ENCODE measurements around the gene ZBTB20. TPM values are rescaled to one million over a fixed set of nuclear protein-coding genes. Genes with fewer than 3 reads are reported as not detected.

ZBTB20 gene
- total and polyA plus RNA-seq, 5 experiments from 2014 or later: 16.5 to 50.8 (median 22.0) TPM

DNA sequence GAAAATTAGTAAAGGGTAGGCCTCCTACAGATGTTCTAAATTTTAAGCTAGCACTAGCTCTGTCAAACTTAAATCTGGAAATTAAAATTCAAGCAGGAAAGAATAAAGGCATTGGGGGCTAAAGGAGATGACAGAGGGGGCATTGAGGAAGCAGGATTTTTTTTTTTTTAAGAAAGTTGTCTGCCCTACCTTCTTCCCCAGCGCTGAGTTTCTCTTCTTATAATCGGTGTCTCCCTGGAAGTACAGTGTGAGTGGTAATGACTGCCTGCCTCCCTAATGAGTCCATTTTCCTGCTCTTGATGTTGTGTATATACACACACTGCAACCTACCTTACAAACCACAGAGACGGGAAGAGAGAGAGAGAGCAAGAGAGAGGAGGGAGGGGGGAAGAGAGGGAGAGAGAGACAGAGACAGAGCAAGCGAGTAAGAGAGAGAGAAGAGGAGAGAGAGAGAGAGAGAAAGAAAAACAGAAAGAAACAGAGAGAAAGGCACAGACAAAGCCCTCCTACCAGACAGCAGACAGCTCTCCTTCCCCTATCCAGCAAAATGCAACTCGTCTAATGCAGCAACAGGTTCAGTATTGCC, 47.0 kb downstream of the ZBTB20 start:
- peak; percentile 87 to 90 for ATAC-seq
- Mint-ChIP-seq H3K4me1 (peaks cover 20 to 71% (median 40%) of the 10 kb centered on the region in 4 donors), H3K27ac (peak overlapping the region; percentile 85 to 98 (median 92))

DNA sequence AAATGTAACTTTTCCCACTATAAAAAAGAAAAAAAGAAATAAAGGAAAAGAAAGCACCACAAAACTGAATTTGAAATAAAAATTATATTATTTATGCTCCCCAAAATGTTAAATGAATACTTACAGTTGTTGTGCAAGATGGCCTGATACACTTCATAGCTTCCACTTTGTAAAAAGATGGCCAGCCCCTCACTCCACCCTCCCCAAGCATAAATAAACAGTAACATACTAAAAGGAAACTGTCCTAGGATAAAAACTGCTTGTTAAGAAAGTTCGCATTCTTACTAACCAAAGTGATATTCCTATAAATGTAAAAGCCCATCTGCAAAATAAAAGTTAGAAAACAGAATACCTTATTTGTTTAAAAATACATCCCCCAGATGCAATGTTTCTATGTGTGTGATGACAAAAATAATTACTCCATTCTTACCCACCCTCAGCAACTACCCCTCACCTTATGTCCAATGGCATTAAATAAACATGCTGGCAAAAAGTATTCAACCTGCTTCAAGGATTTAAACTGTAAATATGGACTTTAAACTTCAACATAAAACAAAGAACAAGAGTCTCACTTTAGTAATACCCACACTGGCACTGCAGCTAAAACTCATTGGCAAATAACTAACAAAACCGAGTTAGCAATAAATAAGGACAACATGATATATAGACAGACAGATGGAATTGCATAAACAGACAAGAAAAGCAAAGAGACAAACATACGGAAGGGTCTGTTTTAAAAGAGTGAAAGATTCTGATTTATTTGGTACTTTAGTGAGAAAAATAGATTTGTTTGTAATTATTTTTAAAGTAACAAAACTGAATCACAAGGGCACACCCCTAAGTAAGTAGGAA, 47.7 kb downstream of the ZBTB20 start:
- Mint-ChIP-seq H3K36me3 (peaks cover 9 to 15% (median 9%) of the 10 kb centered on the region in 3 donors), H3K27me3 (no peaks in the 10 kb centered on the region), H3K27ac (peak overlapping the region; percentile 85 to 98 (median 92)), H3K4me1 (peaks cover 20 to 71% (median 41%) of the 10 kb centered on the region in 4 donors), H3K4me3 (peak overlapping the region; percentile 83 to 95 (median 90)), H3K9me3 (peaks cover 0 to 9% (median 4%) of the 10 kb centered on the region in 9 donors)
- ATAC-seq (no peak), DNase-seq (no peak)
- POLR2A ChIA-PET: interaction anchor here (0.8 to 5.1 kb wide), 4 partner anchors 8 to 66 kb away, joined by 3 to 61 read pairs (median 6); partner anchors contain the start of gene ZBTB20

More for the DNA sequence above, 47.0 kb downstream of the ZBTB20 start:
- Mint-ChIP-seq H3K4me3 (peak overlapping the region; percentile 83 to 95 (median 90)), H3K9me3 (peaks cover 0 to 10% (median 7%) of the 10 kb centered on the region in 9 donors), H3K36me3 (peaks cover 9 to 21% (median 12%) of the 10 kb centered on the region in 3 donors), H3K27me3 (no peaks in the 10 kb centered on the region)
- POLR2A ChIA-PET: interaction anchor here (0.8 to 5.1 kb wide), 6 partner anchors 8 to 65 kb away, joined by 3 to 61 read pairs (median 5); partner anchors contain the start of gene ZBTB20
- peak in 8 of 10 donors; percentile 11 to 67 (median 48) for DNase-seq

DNA sequence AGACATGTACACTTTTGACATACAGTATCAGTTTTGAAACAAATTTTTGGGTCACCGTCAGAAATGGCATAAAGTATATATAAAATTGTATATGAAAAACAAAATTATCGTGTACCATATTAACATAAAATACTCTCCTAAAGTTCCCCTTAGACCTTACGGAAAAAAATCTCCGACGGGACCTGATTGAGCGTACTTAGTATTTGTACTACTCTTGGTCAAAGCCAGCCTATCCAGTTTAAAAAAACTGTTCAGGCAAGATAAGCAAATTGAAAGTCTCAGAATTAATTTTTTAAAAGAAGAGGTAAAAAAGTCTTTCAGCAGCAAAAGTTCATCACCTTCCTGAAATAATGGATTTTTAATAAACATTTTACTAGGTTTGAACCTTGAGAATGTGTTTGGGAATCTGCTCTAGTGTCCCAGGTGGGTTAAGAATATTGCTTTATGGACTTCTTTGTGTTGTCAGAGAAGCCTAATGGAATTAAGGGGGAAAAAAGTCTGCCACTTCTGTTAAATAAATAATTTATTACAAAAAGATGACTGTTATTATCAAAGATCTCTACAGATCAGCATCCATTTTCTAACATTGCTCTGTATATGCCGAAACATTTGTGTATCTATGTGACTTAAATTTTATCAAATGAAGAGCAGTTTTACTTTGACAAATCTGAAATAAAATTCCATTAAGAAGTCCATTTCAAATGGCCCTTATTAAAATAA, 48.6 kb downstream of the ZBTB20 start:
- Mint-ChIP-seq H3K9me3 (peaks cover 0 to 2% (median 0%) of the 10 kb centered on the region in 9 donors), H3K27me3 (no peaks in the 10 kb centered on the region), H3K36me3 (peaks cover 2 to 7% (median 3%) of the 10 kb centered on the region in 3 donors), H3K4me3 (peak overlapping the region in 8 of 10 donors; percentile 5 to 95 (median 85)), H3K4me1 (peaks cover 19 to 74% (median 46%) of the 10 kb centered on the region in 4 donors), H3K27ac (peak overlapping the region in 7 of 10 donors; percentile 1 to 96 (median 52))
- DNase-seq (no peak), ATAC-seq (no peak)
- POLR2A ChIA-PET: interaction anchor here (1.2 to 5.1 kb wide), 2 partner anchors 49 to 66 kb away, joined by 6 to 61 read pairs; partner anchors contain the start of gene ZBTB20

DNA sequence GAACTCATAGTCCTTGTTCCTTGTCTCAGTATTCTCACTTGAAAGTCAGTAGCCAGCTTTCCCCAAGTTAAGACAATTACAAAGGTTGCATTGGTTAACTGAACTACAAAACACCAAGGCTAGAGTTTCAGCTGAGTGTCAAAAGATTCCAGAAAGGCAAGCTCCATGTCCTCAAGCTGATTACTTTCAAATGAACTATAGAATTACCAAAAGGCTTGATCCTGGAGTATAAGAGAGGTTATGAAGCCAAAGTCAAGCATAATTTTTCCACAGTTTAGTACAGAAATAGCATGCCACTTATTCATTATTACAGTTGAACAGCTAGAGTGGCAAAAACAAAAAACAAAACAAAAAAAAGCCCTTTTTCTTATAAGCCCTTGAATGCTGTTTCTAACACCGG, 51.9 kb downstream of the ZBTB20 start:
- POLR2A ChIA-PET: interaction anchor here (1.0 to 1.1 kb wide), 2 partner anchors 52 to 689 kb away, joined by 3 read pairs; no protein-coding TSS in a partner anchor
- Mint-ChIP-seq H3K36me3 (no peaks in the 10 kb centered on the region), H3K4me1 (peaks cover 13 to 67% (median 46%) of the 10 kb centered on the region in 4 donors), H3K9me3 (no peaks in the 10 kb centered on the region), H3K27me3 (no peaks in the 10 kb centered on the region), H3K27ac (peak overlapping the region in 6 of 10 donors; percentile 8 to 69 (median 41)), H3K4me3 (no peak overlapping the region)
- DNase-seq (no peak), ATAC-seq (no peak)

- DNase-seq: peak; percentile 35 to 72 (median 54)
- POLR2A ChIA-PET: interaction anchor here (1.0 to 1.1 kb wide), 2 partner anchors 8 to 692 kb away, joined by 5 to 6 read pairs; no protein-coding TSS in a partner anchor
- Mint-ChIP-seq H3K9me3 (no peaks in the 10 kb centered on the region), H3K27ac (peak overlapping the region in 4 of 10 donors; percentile 31 to 44 (median 36)), H3K27me3 (no peaks in the 10 kb centered on the region), H3K4me3 (no peak overlapping the region), H3K4me1 (peaks cover 9 to 47% (median 36%) of the 10 kb centered on the region in 4 donors), H3K36me3 (peaks cover 0 to 2% (median 0%) of the 10 kb centered on the region in 3 donors)
- peak; percentile 50 to 56 for ATAC-seq
These were observed 54.8 kb downstream of the ZBTB20 start for GRCh38 chr3:115092220-115092791.

- POLR2A ChIA-PET: no interaction called here
- ATAC-seq (no peak), DNase-seq (no peak)
- Mint-ChIP-seq H3K4me3 (no peak overlapping the region), H3K36me3 (peaks cover 0 to 5% (median 0%) of the 10 kb centered on the region in 3 donors), H3K9me3 (no peaks in the 10 kb centered on the region), H3K27ac (no peak overlapping the region), H3K4me1 (peaks cover 10 to 54% (median 40%) of the 10 kb centered on the region in 4 donors), H3K27me3 (no peaks in the 10 kb centered on the region)
These were observed 56.4 kb downstream of the ZBTB20 start for GRCh38 chr3:115090712-115091111.

GRCh38 chr3:115089481-115089880, 57.6 kb downstream of the ZBTB20 start:
- Mint-ChIP-seq H3K27me3 (no peaks in the 10 kb centered on the region), H3K36me3 (peaks cover 0 to 12% (median 6%) of the 10 kb centered on the region in 3 donors), H3K9me3 (no peaks in the 10 kb centered on the region), H3K27ac (no peak overlapping the region), H3K4me1 (peaks cover 10 to 60% (median 46%) of the 10 kb centered on the region in 4 donors), H3K4me3 (no peak overlapping the region)
- POLR2A ChIA-PET: interaction anchor here (1.0 kb wide), 1 partner anchor 11 kb away, joined by 3 read pairs; no protein-coding TSS in a partner anchor
- ATAC-seq (no peak), DNase-seq (no peak)

- H3K9me3 Mint-ChIP-seq: no peaks in the 10 kb centered on the region
- ATAC-seq (no peak), DNase-seq (no peak)
- peaks cover 11 to 57% (median 43%) of the 10 kb centered on the region in 4 donors for H3K4me1 Mint-ChIP-seq
- H3K27ac Mint-ChIP-seq: no peak overlapping the region
- no peaks in the 10 kb centered on the region for H3K27me3 Mint-ChIP-seq
- peaks cover 0 to 12% (median 6%) of the 10 kb centered on the region in 3 donors for H3K36me3 Mint-ChIP-seq
- H3K4me3 Mint-ChIP-seq: no peak overlapping the region
- POLR2A ChIA-PET: no interaction called here
These were observed 59.6 kb downstream of the ZBTB20 start for GRCh38 chr3:115087512-115087911.

DNA sequence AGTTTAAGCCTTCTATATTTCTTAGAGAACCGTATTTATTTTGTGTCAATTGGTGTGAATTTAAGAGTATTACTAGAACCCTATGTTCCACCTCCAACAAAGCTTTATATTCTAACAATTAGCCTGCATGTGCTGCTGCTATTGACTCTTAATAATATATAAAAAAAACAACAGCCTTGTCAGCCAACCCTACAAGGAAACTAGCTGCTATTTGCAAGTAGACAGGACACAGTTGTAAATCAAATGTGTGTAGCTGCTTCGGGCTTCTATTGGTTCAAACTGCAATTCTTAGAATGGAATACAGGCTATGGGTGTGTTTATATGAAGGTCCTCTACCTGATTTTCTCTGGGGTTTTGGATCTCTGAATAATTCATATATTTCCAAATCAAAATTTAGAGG, 60.7 kb downstream of the ZBTB20 start:
- H3K4me3 Mint-ChIP-seq: no peak overlapping the region
- H3K36me3 Mint-ChIP-seq: peaks cover 0 to 12% (median 6%) of the 10 kb centered on the region in 3 donors
- no peak overlapping the region for H3K27ac Mint-ChIP-seq
- POLR2A ChIA-PET: no interaction called here
- peaks cover 13 to 53% (median 40%) of the 10 kb centered on the region in 4 donors for H3K4me1 Mint-ChIP-seq
- no peaks in the 10 kb centered on the region for H3K27me3 Mint-ChIP-seq
- DNase-seq: no peak
- no peaks in the 10 kb centered on the region for H3K9me3 Mint-ChIP-seq
- ATAC-seq: no peak

GRCh38 chr3:115085197-115085865, 61.8 kb downstream of the ZBTB20 start:
- POLR2A ChIA-PET: no interaction called here
- Mint-ChIP-seq H3K36me3 (peaks cover 0 to 12% (median 6%) of the 10 kb centered on the region in 3 donors), H3K27ac (peak overlapping the region in 3 of 10 donors; percentile 22 to 57 (median 52)), H3K4me1 (peaks cover 14 to 59% (median 45%) of the 10 kb centered on the region in 4 donors), H3K4me3 (no peak overlapping the region), H3K9me3 (no peaks in the 10 kb centered on the region), H3K27me3 (no peaks in the 10 kb centered on the region)
- no peak for DNase-seq
- no peak for ATAC-seq

DNA sequence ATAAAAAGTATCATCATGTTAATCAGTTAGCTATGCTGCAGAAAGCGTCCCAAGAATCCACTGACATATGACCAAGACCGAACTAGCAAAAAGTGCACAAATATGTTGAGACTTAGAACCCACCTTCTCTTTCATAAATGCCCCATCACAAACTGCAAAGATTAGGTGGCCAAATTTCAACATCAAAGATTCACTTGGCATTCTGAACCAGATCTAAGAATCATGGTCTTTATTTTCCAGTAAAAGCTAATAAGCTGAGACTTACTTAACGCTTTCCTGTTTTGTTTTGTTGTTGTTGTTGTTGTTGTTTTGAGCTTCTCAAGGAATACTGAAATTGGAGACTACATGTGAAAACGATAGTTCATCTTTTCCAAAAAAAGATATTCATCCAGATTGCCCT, 62.4 kb downstream of the ZBTB20 start:
- H3K4me1 Mint-ChIP-seq: peaks cover 19 to 63% (median 51%) of the 10 kb centered on the region in 4 donors

More for the DNA sequence above, 62.4 kb downstream of the ZBTB20 start:
- Mint-ChIP-seq H3K27ac (no peak overlapping the region), H3K9me3 (no peaks in the 10 kb centered on the region), H3K36me3 (peaks cover 0 to 12% (median 6%) of the 10 kb centered on the region in 3 donors), H3K27me3 (no peaks in the 10 kb centered on the region), H3K4me3 (no peak overlapping the region)
- DNase-seq: no peak
- POLR2A ChIA-PET: no interaction called here
- no peak for ATAC-seq
